SK-N-SH treated with all-trans-retinoic acid at 6 μM for 48 hours (cell line): ENCODE results near the gene KLF3.

ENCODE experiments used
- GLIS3 ChIP-seq: fragments of 250-450 bp; sonication (Bioruptor Pico); IDR thresholded peaks from 2 replicates; pipeline ENCODE4 v1.5.0; 2020; ENCODE audit warnings: mild to moderate bottlenecking, moderate library complexity
- PATZ1 ChIP-seq: fragments of 250-450 bp; sonication (Bioruptor Pico); IDR thresholded peaks from 2 replicates; pipeline ENCODE4 v1.8.0; 2020; ENCODE audit warnings: mild to moderate bottlenecking, moderate library complexity, borderline replicate concordance
- ZNF8 ChIP-seq: fragments of 450-650 bp; formaldehyde crosslinking; IDR thresholded peaks from 2 replicates; pipeline ENCODE4 v1.5.0; 2020; ENCODE audit warnings: mild to moderate bottlenecking, moderate library complexity
- TF ChIP-seq, protein P1 (sequence below): fragments of 250-450 bp; sonication (Bioruptor Pico); IDR thresholded peaks from 2 replicates; pipeline ENCODE4 v1.5.1; 2021; ENCODE audit warnings: mild to moderate bottlenecking, moderate library complexity

GRCh38 chr4:38624311-38624710 is 39.7 kb upstream of the KLF3 start:
- no peak for TF ChIP-seq ZNF8 (CRISPR knock-in tag)
- TF ChIP-seq, protein P1, sequence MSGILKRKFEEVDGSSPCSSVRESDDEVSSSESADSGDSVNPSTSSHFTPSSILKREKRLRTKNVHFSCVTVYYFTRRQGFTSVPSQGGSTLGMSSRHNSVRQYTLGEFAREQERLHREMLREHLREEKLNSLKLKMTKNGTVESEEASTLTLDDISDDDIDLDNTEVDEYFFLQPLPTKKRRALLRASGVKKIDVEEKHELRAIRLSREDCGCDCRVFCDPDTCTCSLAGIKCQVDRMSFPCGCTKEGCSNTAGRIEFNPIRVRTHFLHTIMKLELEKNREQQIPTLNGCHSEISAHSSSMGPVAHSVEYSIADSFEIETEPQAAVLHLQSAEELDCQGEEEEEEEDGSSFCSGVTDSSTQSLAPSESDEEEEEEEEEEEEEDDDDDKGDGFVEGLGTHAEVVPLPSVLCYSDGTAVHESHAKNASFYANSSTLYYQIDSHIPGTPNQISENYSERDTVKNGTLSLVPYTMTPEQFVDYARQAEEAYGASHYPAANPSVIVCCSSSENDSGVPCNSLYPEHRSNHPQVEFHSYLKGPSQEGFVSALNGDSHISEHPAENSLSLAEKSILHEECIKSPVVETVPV (CRISPR knock-in tag), result no peak
- TF ChIP-seq GLIS3, result no peak
- no peak for TF ChIP-seq PATZ1 (CRISPR knock-in tag)
